Testis (tissue), 3 donors: ENCODE data around the gene OTOF. TPM values are rescaled to one million over a fixed set of nuclear protein-coding genes. Genes with fewer than 3 reads are reported as not detected.

Experiments used
- DNase-seq: peaks from one replicate; pipeline ENCODE4 v3.0.0-alpha.2; 2019
- H3K27ac ChIP-seq, 2 donors: fragments of 200-600 bp; sonication (generic); one replicate each; pipeline ENCODE4 v1.5.1; 2019
- H3K27me3 ChIP-seq: fragments of 200-600 bp; sonication (generic); one replicate; pipeline ENCODE4 v1.5.1; 2019
- H3K36me3 ChIP-seq: fragments of 200-600 bp; sonication (generic); one replicate; pipeline ENCODE4 v1.5.1; 2017; ENCODE audit warnings: low read depth; ENCODE audit errors: missing control alignments
- H3K4me1 ChIP-seq: fragments of 200-600 bp; sonication (generic); one replicate; pipeline ENCODE4 v1.5.1; 2019
- H3K4me3 ChIP-seq, 2 donors: fragments of 200-600 bp; sonication (generic); one replicate each; pipeline ENCODE4 v1.5.1; 2017 to 2019
- H3K9me3 ChIP-seq: fragments of 200-600 bp; sonication (generic); one replicate; pipeline ENCODE4 v1.5.1; 2017
- CTCF ChIP-seq, 3 experiments: fragments of 450-650 bp in 2 of 3; fragments of 200-600 bp in 1 of 3; sonication (generic) in 1 of 3; IDR thresholded peaks; one replicate each; pipeline ENCODE4 v1.5.1; 2016 to 2019; ENCODE audit warnings: antibody characterized with exemption in 3 of 3, mild to moderate bottlenecking in 2 of 3, moderate library complexity in 1 of 3
- POLR2A ChIP-seq: fragments of 450-650 bp; IDR thresholded peaks from one replicate; pipeline ENCODE4 v1.6.1; 2017; ENCODE audit warnings: antibody characterized with exemption, mild to moderate bottlenecking, moderate library complexity
- WGBS, 2 donors: methylation state at CpG; one replicate each; pipeline ENCODE4 v1.1.5; 2018; 5-methylcytosine and 5-hydroxymethylcytosine counted together
- intact Hi-C: fragments of 100-400 bp; cut with DNase I; formaldehyde crosslinking; loops from one replicate; pipeline ENCODE4 v1.15.1; 2023; ENCODE audit warnings: low total_unique reads
- polyA plus RNA-seq: library from polyadenylated mRNA; stranded (reverse); fragments of 350-450 nt; fragmentation: Illumina TruSeq; extraction: RNeasy Lipid Tissue Mini Kit (QIAGEN cat#74804); gene quantifications from one replicate; pipeline ENCODE4 v1.2.3, GENCODE V29; 2014; ENCODE audit warnings: low read depth, low replicate concordance; ENCODE audit not compliant: insufficient read depth
- total RNA-seq, 2 donors: library from RNA; depleted of rRNA; stranded (reverse); fragments of >200 nt; gene quantifications; one replicate each; pipeline ENCODE4 v1.2.3, GENCODE V29; 2016

The OTOF gene
- total and polyA plus RNA-seq, 3 donors from 2014 or later: 1.6 to 2.2 (median 1.7) TPM

GRCh38 chr2:26462511-26463243 lies 15.2 kb downstream of the OTOF start:
- intact Hi-C loops: no loop called here
- Histone ChIP-seq H3K4me1 (no peaks in the 10 kb centered on the region), H3K4me3 (no peak overlapping the region), H3K9me3 (no peaks in the 10 kb centered on the region), H3K27ac (no peak overlapping the region), H3K27me3 (no peaks in the 10 kb centered on the region), H3K36me3 (no peaks in the 10 kb centered on the region)
- TF ChIP-seq CTCF (IDR thresholded peaks at IDR 0.05) (peak in 2 of 3 experiments; percentile 28 to 43), POLR2A (no peak)
- WGBS, 2 donors: 74 to 91% methylated on average over 5 to 14 of the region's 14 CpGs
- peak; percentile 70 for DNase-seq

GRCh38 chr2:26462100-26462499 lies 15.8 kb downstream of the OTOF start:
- no peaks in the 10 kb centered on the region for H3K9me3 ChIP-seq
- no peak overlapping the region for H3K4me3 ChIP-seq
- TF ChIP-seq POLR2A (no peak), CTCF (IDR thresholded peaks at IDR 0.05) (no peak)
- no peaks in the 10 kb centered on the region for H3K36me3 ChIP-seq
- H3K4me1 ChIP-seq: no peaks in the 10 kb centered on the region
- DNase-seq: no peak
- WGBS, 2 donors: 96 to 98% methylated on average over 5 to 6 of the region's 6 CpGs
- intact Hi-C loops: no loop called here
- no peaks in the 10 kb centered on the region for H3K27me3 ChIP-seq
- no peak overlapping the region for H3K27ac ChIP-seq

GRCh38 chr2:26461601-26462023 lies 16.3 kb downstream of the OTOF start:
- H3K27ac ChIP-seq: no peak overlapping the region
- DNase-seq: no peak
- H3K9me3 ChIP-seq: no peaks in the 10 kb centered on the region
- 92 to 96% methylated on average over 17 to 19 of the region's 19 CpGs for WGBS, 2 donors
- no peaks in the 10 kb centered on the region for H3K4me1 ChIP-seq
- no peak overlapping the region for H3K4me3 ChIP-seq
- no peaks in the 10 kb centered on the region for H3K36me3 ChIP-seq
- TF ChIP-seq CTCF (IDR thresholded peaks at IDR 0.05) (no peak), POLR2A (no peak)
- intact Hi-C loops: no loop called here
- no peaks in the 10 kb centered on the region for H3K27me3 ChIP-seq

- intact Hi-C loops: no loop called here
- DNase-seq: no peak
- no peak for TF ChIP-seq CTCF (IDR thresholded peaks at IDR 0.05)
- no peak for TF ChIP-seq POLR2A
Measured at GRCh38 chr2:26460613-26461031, 17.3 kb downstream of the OTOF start.

More at GRCh38 chr2:26460613-26461031, 17.3 kb downstream of the OTOF start:
- no peaks in the 10 kb centered on the region for H3K4me1 ChIP-seq
- H3K9me3 ChIP-seq: no peaks in the 10 kb centered on the region
- no peaks in the 10 kb centered on the region for H3K36me3 ChIP-seq
- no peak overlapping the region for H3K4me3 ChIP-seq
- no peaks in the 10 kb centered on the region for H3K27me3 ChIP-seq
- H3K27ac ChIP-seq: no peak overlapping the region
- WGBS, 2 donors: 93 to 96% methylated on average over 8 to 19 of the region's 19 CpGs
